Panc1 (cell line): ENCODE results near the gene ZDHHC4. TPM values are rescaled to one million over a fixed set of nuclear protein-coding genes. Genes with fewer than 3 reads are reported as not detected.

Experiments used
- ATAC-seq: fragments of 200-7000 bp; cut with Tn5 transposase; 2 replicates; pipeline ENCODE4 v1.9.1; 2020; ENCODE audit warnings: mild to moderate bottlenecking, moderate library complexity
- BruUV-seq: library from RNA; stranded (reverse); fragments of 400-500 nt; replicated peaks from 2 replicates; lab custom pipeline; 2021; lab: Mats Ljungman, UMichigan
- CTCF ChIA-PET: fragments of 300-600 bp; sonication (Branson Sonifier 250); formaldehyde crosslinking; loops from one replicate; lab custom pipeline; 2022; ENCODE audit warnings: antibody characterized with exemption; lab: Charles Lee
- POLR2A ChIA-PET: fragments of 300-600 bp; sonication (Branson Sonifier 250); formaldehyde crosslinking; loops from one replicate; lab custom pipeline; 2022; ENCODE audit warnings: antibody characterized with exemption; lab: Charles Lee
- DNase-seq: peaks from one replicate; pipeline ENCODE4 v3.0.0-alpha.2; 2010; ENCODE audit warnings: low read depth, low spot score
- H3K27ac ChIP-seq: 2 replicates; pipeline ENCODE4 v1.5.1; 2011; ENCODE audit warnings: mild to moderate bottlenecking, low read length, inconsistent platforms
- H3K27me3 ChIP-seq: fragments of 200-500 bp; sonication (Bioruptor generic); 2 replicates; pipeline ENCODE4 v1.6.0; 2014; ENCODE audit warnings: low read length, inconsistent platforms; ENCODE audit not compliant: control insufficient read depth, insufficient read depth
- H3K36me3 ChIP-seq: fragments of 200-500 bp; sonication (Bioruptor generic); 2 replicates; pipeline ENCODE4 v1.5.1; 2014; ENCODE audit warnings: inconsistent platforms, mild to moderate bottlenecking, low read length, moderate library complexity; ENCODE audit not compliant: control insufficient read depth, insufficient read depth
- H3K4me1 ChIP-seq: 2 replicates; pipeline ENCODE4 v1.5.1; 2011; ENCODE audit warnings: inconsistent platforms, mild to moderate bottlenecking, low read length, moderate library complexity; ENCODE audit not compliant: control insufficient read depth, insufficient read depth
- H3K4me3 ChIP-seq, 2 experiments: 2 replicates each; pipeline ENCODE4 v1.5.1; 2011 to 2012; ENCODE audit warnings: low read depth in 2 of 2, low read length in 2 of 2, mild to moderate bottlenecking in 2 of 2, inconsistent platforms in 1 of 2, moderate library complexity in 1 of 2
- H3K9me3 ChIP-seq: fragments of 200-500 bp; sonication (Bioruptor generic); 2 replicates; pipeline ENCODE4 v1.5.1; 2014; ENCODE audit warnings: low read depth, mild to moderate bottlenecking, inconsistent platforms, low read length, moderate library complexity; ENCODE audit not compliant: control insufficient read depth, insufficient read depth
- CTCF ChIP-seq: fragments of 450-650 bp; IDR thresholded peaks from 2 replicates; pipeline ENCODE4 v1.5.1; 2017; ENCODE audit warnings: mild to moderate bottlenecking
- REST ChIP-seq, 2 experiments: IDR thresholded peaks; 2 replicates each; pipeline ENCODE4 v1.6.1; 2011 to 2012; ENCODE audit warnings: low read depth in 2 of 2, control low read depth in 1 of 2, low read length in 1 of 2, mild to moderate bottlenecking in 1 of 2, moderate library complexity in 1 of 2; ENCODE audit not compliant: insufficient read depth in 1 of 2
- SIN3A ChIP-seq: IDR thresholded peaks from 2 replicates; pipeline ENCODE4 v1.6.1; 2012; ENCODE audit warnings: low read depth, mild to moderate bottlenecking, low read length, moderate library complexity, borderline replicate concordance; ENCODE audit not compliant: insufficient read depth
- in situ Hi-C: cut with HindIII; loops from 2 replicates; pipeline ENCODE4 v1.10.0; 2016; ENCODE audit warnings: low sequenced_read_pairs, low pct_unique_long_range_greater_than_20kb
- intact Hi-C: fragments of 100-400 bp; cut with micrococcal nuclease; formaldehyde crosslinking; loops from one replicate; pipeline ENCODE4 v1.10.0; 2022; ENCODE audit not compliant: unreplicated experiment
- total RNA-seq: library from RNA; stranded (reverse); gene quantifications from one replicate; pipeline ENCODE4 v1.2.1, GENCODE V29; 2021; ENCODE audit not compliant: unreplicated experiment

The ZDHHC4 gene
- total RNA-seq, 1 experiment from 2014 or later = 113 TPM

GRCh38 chr7:6637544-6638229 lies 60.4 kb downstream of the ZDHHC4 start:
- Histone ChIP-seq H3K27ac (peak overlapping the region; percentile 75), H3K9me3 (no peaks in the 10 kb centered on the region), H3K4me3 (peak overlapping the region; percentile 77 to 78), H3K27me3 (no peaks in the 10 kb centered on the region), H3K4me1 (peaks cover 15% of the 10 kb centered on the region), H3K36me3 (peaks cover 4% of the 10 kb centered on the region; the same call in 1 of the 2 replicates)
- ATAC-seq (peak; percentile 78), DNase-seq (no peak)
- no TSS peak for BruUV-seq
- ChIA-PET POLR2A (no interaction called here), CTCF (interaction anchor here (0.6 kb wide), 1 partner anchor 90 kb away, joined by 3 read pairs; no protein-coding TSS in a partner anchor)
- TF ChIP-seq SIN3A (0 out of 2 replicates have a peak, but pooled peaks have one; percentile 42), CTCF (no peak), REST (IDR thresholded peaks at IDR 0.05; ENCODE audit: insufficient read depth in 1 of 2, low read depth in 2 of 2, low read length in 1 of 2) (no peak)
- intact Hi-C loops = no loop called here
- in situ Hi-C loops = no loop called here

Other genes starting within 250 kb of the ZDHHC4 start
- gene FAM220A, start 228.5 kb upstream of the ZDHHC4 start, total RNA-seq = 36.8 TPM
- 484 TPM for gene RAC1, start 202.9 kb upstream of the ZDHHC4 start, total RNA-seq
- 22.3 TPM for gene DAGLB, start 129.5 kb upstream of the ZDHHC4 start, total RNA-seq
- 199 TPM for gene KDELR2, start 93.3 kb upstream of the ZDHHC4 start, total RNA-seq
- 0.13 TPM for gene GRID2IP, start 26.0 kb upstream of the ZDHHC4 start, total RNA-seq
- 46.8 TPM for gene INTS15, start 12.6 kb downstream of the ZDHHC4 start, total RNA-seq
- gene ZNF853, start 38.2 kb downstream of the ZDHHC4 start, total RNA-seq = 1.4 TPM
- 37.8 TPM for gene ZNF316, start 59.9 kb downstream of the ZDHHC4 start, total RNA-seq
- gene ZNF12, start 129.5 kb downstream of the ZDHHC4 start, total RNA-seq = 37.3 TPM
- gene RSPH10B2, start 176.6 kb downstream of the ZDHHC4 start, total RNA-seq = 0.15 TPM
- gene CCZ1B, start 248.8 kb downstream of the ZDHHC4 start, total RNA-seq = 81.2 TPM